HepG2 (cell line): ENCODE results near the gene CCL13. TPM values are rescaled to one million over a fixed set of nuclear protein-coding genes. Genes with fewer than 3 reads are reported as not detected.

ENCODE experiments used
- ATAC-seq: fragments of 200-7000 bp; cut with Tn5 transposase; 3 replicates; pipeline ENCODE4 v1.9.1; 2020; ENCODE audit warnings: mild to moderate bottlenecking, moderate library complexity
- BruUV-seq: library from RNA; stranded (reverse); fragments of 400-500 nt; replicated peaks from 2 replicates; lab custom pipeline; 2021; lab: Mats Ljungman, UMichigan
- CTCF ChIA-PET: fragments of 300-600 bp; formaldehyde crosslinking; extraction: SDS; loops from one replicate; lab custom pipeline; 2021; ENCODE audit warnings: low total read pairs, inconsistent platforms, low intra/inter-chr PET ratio; lab: Yijun Ruan, JAX
- POLR2A ChIA-PET: fragments of 350-600 bp; sonication (Branson Sonifier 250); formaldehyde crosslinking; loops from one replicate; lab custom pipeline; 2020; ENCODE audit warnings: antibody characterized with exemption, inconsistent platforms; lab: Yijun Ruan, JAX
- DNase-seq: peaks from one replicate; pipeline ENCODE4 v3.0.0-alpha.2; 2015; ENCODE audit warnings: low spot score
- FAIRE-seq: peaks from 3 replicates; lab custom pipeline; 2011; peaks lifted over from hg19 to GRCh38; lab: Jason Lieb, UNC
- H2AFZ ChIP-seq: one replicate; pipeline ENCODE4 v1.6.1; 2011; ENCODE audit warnings: low read length, inconsistent platforms
- H3K27ac ChIP-seq: fragments of 300-600 bp; 3 replicates; pipeline ENCODE4 v1.8.0; 2011; ENCODE audit warnings: mixed run types, mild to moderate bottlenecking, mixed read lengths, low read length, inconsistent platforms; ENCODE audit not compliant: insufficient read depth; ENCODE audit errors: extremely low read length
- H3K27me3 ChIP-seq, 2 experiments: fragments of 200-600 bp in 1 of 2; 2 replicates in 1 of 2; 3 replicates in 1 of 2; pipeline versions ENCODE4 v1.6.0 to v1.8.0; 2011; ENCODE audit warnings: low read length in 2 of 2, mild to moderate bottlenecking in 2 of 2, moderate library complexity in 2 of 2, inconsistent platforms in 1 of 2; ENCODE audit not compliant: insufficient read depth in 2 of 2, control insufficient read depth in 1 of 2
- H3K36me3 ChIP-seq, 2 experiments: fragments of 200-600 bp in 1 of 2; replicated peaks in 1 of 2; 2 replicates in 1 of 2; 3 replicates in 1 of 2; pipeline versions ENCODE4 v1.5.1 to v1.8.0; 2011; ENCODE audit warnings: low read length in 2 of 2, inconsistent platforms in 1 of 2; ENCODE audit not compliant: insufficient read depth in 2 of 2, control insufficient read depth in 1 of 2
- H3K4me1 ChIP-seq: 2 replicates; pipeline ENCODE4 v1.5.1; 2012; ENCODE audit warnings: low read length, inconsistent platforms; ENCODE audit not compliant: insufficient read depth
- H3K4me2 ChIP-seq: 2 replicates; pipeline ENCODE4 v1.6.0; 2011; ENCODE audit warnings: low read depth, low read length, inconsistent platforms
- H3K4me3 ChIP-seq, 3 experiments: fragments of 200-600 bp in 1 of 3; sonication (generic), shearing (Covaris generic) in 1 of 3; replicated peaks in 1 of 3; 2 replicates each; pipeline ENCODE4 v1.5.1; 2011 to 2016; ENCODE audit warnings: low read length in 3 of 3, inconsistent platforms in 2 of 3, low read depth in 2 of 3, mild to moderate bottlenecking in 2 of 3, control low read depth in 1 of 3, mixed read lengths in 1 of 3; ENCODE audit not compliant: insufficient read depth in 1 of 3
- H3K79me2 ChIP-seq: one replicate; pipeline ENCODE4 v1.6.1; 2011; ENCODE audit warnings: low read length, inconsistent platforms; ENCODE audit not compliant: insufficient read depth
- H3K9ac ChIP-seq: 2 replicates; pipeline ENCODE4 v1.6.0; 2011; ENCODE audit warnings: mild to moderate bottlenecking, low read depth, low read length, inconsistent platforms; ENCODE audit not compliant: insufficient read depth
- H3K9me3 ChIP-seq: 2 replicates; pipeline ENCODE4 v1.5.1; 2012; ENCODE audit warnings: mild to moderate bottlenecking, low read length
- H4K20me1 ChIP-seq: 2 replicates; pipeline ENCODE4 v1.6.0; 2011; ENCODE audit warnings: inconsistent platforms, mild to moderate bottlenecking, low read length, moderate library complexity; ENCODE audit not compliant: insufficient read depth
- AHR ChIP-seq: IDR thresholded peaks from 2 replicates; pipeline ENCODE4 v1.6.1; 2018; ENCODE audit warnings: missing genetic modification reagents, missing compliant biosample characterization
- ARNT2 ChIP-seq: sonication (generic); formaldehyde crosslinking; IDR thresholded peaks from 2 replicates; pipeline ENCODE4 v1.8.0; 2022; ENCODE audit warnings: mild to moderate bottlenecking, low read depth, missing genetic modification reagents, moderate library complexity
- CEBPG ChIP-seq: IDR thresholded peaks from 2 replicates; pipeline ENCODE4 v1.6.1; 2016
- DRAP1 ChIP-seq: IDR thresholded peaks from 2 replicates; pipeline ENCODE4 v1.6.1; 2016; ENCODE audit warnings: missing genetic modification reagents, missing compliant biosample characterization
- EED ChIP-seq: sonication (generic); formaldehyde crosslinking; IDR thresholded peaks from 2 replicates; pipeline ENCODE4 v1.5.0; 2020; ENCODE audit warnings: mild to moderate bottlenecking, missing genetic modification reagents
- JUND ChIP-seq: sonication (generic); formaldehyde crosslinking; IDR thresholded peaks from 2 replicates; pipeline ENCODE4 v1.8.0; 2022; ENCODE audit warnings: mild to moderate bottlenecking, missing genetic modification reagents
- MAF1 ChIP-seq: sonication (generic); formaldehyde crosslinking; IDR thresholded peaks from 2 replicates; pipeline ENCODE4 v1.5.0; 2020; ENCODE audit warnings: missing genetic modification reagents, borderline replicate concordance
- NFIB ChIP-seq: sonication (generic); formaldehyde crosslinking; IDR thresholded peaks from 2 replicates; pipeline ENCODE4 v1.9.0; 2021; ENCODE audit warnings: missing genetic modification reagents, mild to moderate bottlenecking, borderline replicate concordance
- NFRKB ChIP-seq: fragments of 450-650 bp; IDR thresholded peaks from 2 replicates; pipeline ENCODE4 v1.6.1; 2017
- RARA ChIP-seq: IDR thresholded peaks from 2 replicates; pipeline ENCODE4 v1.6.1; 2016; ENCODE audit warnings: missing genetic modification reagents, missing compliant biosample characterization
- REL ChIP-seq: sonication (generic); formaldehyde crosslinking; conservative IDR thresholded peaks from 2 replicates; pipeline ENCODE4 v1.8.0; 2022; ENCODE audit warnings: mild to moderate bottlenecking, missing genetic modification reagents, moderate library complexity
- RFXAP ChIP-seq: sonication (generic); formaldehyde crosslinking; IDR thresholded peaks from 2 replicates; pipeline ENCODE4 v1.4.0; 2020; ENCODE audit warnings: missing genetic modification reagents, borderline replicate concordance
- SNAPC4 ChIP-seq: sonication (generic); formaldehyde crosslinking; IDR thresholded peaks from 2 replicates; pipeline ENCODE4 v1.4.0; 2020; ENCODE audit warnings: mild to moderate bottlenecking, missing genetic modification reagents
- TCF7L2 ChIP-seq: IDR thresholded peaks from 2 replicates; pipeline ENCODE4 v1.6.1; 2011; ENCODE audit warnings: mild to moderate bottlenecking, low read depth, low read length, moderate library complexity
- ZNF446 ChIP-seq: sonication (generic); formaldehyde crosslinking; IDR thresholded peaks from 2 replicates; pipeline ENCODE4 v1.5.0; 2020; ENCODE audit warnings: mild to moderate bottlenecking, missing genetic modification reagents
- ZNF703 ChIP-seq: sonication (generic); formaldehyde crosslinking; IDR thresholded peaks from 2 replicates; pipeline ENCODE4 v1.5.1; 2020; ENCODE audit warnings: missing genetic modification reagents, mild to moderate bottlenecking, moderate library complexity, borderline replicate concordance
- ZZZ3 ChIP-seq: sonication (generic); formaldehyde crosslinking; IDR thresholded peaks from 2 replicates; pipeline ENCODE4 v1.4.0; 2020; ENCODE audit warnings: missing genetic modification reagents, mild to moderate bottlenecking, borderline replicate concordance
- WGBS: methylation state at CpG from one replicate; pipeline ENCODE4 v1.1.6; 2017; ENCODE audit warnings: low lambda C conversion rate; 5-methylcytosine and 5-hydroxymethylcytosine counted together
- in situ Hi-C: cut with HindIII; loops from 2 replicates; pipeline ENCODE4 v1.10.0; 2017; ENCODE audit warnings: low pct_unique_long_range_greater_than_20kb; ENCODE audit not compliant: extremely low pct_ligation_motif_present
- intact Hi-C: fragments of 100-400 bp; cut with micrococcal nuclease; formaldehyde crosslinking; loops from one replicate; pipeline ENCODE4 v1.10.0; 2022; ENCODE audit not compliant: unreplicated experiment
- polyA plus RNA-seq, 8 experiments: library from polyadenylated mRNA; depleted of rRNA in 3 of 8; stranded (reverse) in 7 of 8; unstranded in 1 of 8; fragments of >200 nt; fragmentation: Illumina TruSeq in 4 of 8; extraction: Trizol in 4 of 8; gene quantifications; 2 replicates each; pipeline versions ENCODE4 v1.2.1 to v1.2.3, GENCODE V29; 2011 to 2016; ENCODE audit warnings: low read depth in 4 of 8, missing spikeins in 1 of 8, mixed read lengths in 1 of 8; ENCODE audit not compliant: insufficient read depth in 1 of 8
- total RNA-seq, 5 experiments: library from RNA; depleted of rRNA; stranded (reverse); fragments of >200 nt; fragmentation: Illumina TruSeq; extraction: Trizol; gene quantifications; 2 replicates each; pipeline ENCODE4 v1.2.3, GENCODE V29; 2016; ENCODE audit warnings: low read depth in 1 of 5

CCL13 gene
- total and polyA plus RNA-seq, 2 of the 13 experiments (the other 11 are each of a cell fraction or from before 2014, with no cell fraction given): not detected

- H3K9me3 ChIP-seq: no peaks in the 10 kb centered on the region
- in situ Hi-C loops (no loop called here), intact Hi-C loops (no loop called here)
- ATAC-seq (no peak), FAIRE-seq (no peak), DNase-seq (no peak)
- TF ChIP-seq JUND (no peak), NFRKB (no peak), DRAP1 (CRISPR knock-in tag) (no peak), ZZZ3 (CRISPR knock-in tag) (no peak), RARA (CRISPR knock-in tag) (no peak), NFIB (CRISPR knock-in tag) (no peak), EED (CRISPR knock-in tag) (no peak), AHR (CRISPR knock-in tag) (no peak), REL (CRISPR knock-in tag) (no peak), TCF7L2 (no peak), RFXAP (no peak)
- ChIA-PET POLR2A (no interaction called here), CTCF (no interaction called here)
- no peaks in the 10 kb centered on the region for H4K20me1 ChIP-seq
- no TSS peak for BruUV-seq
- H2AFZ ChIP-seq: no peak overlapping the region
- no peaks in the 10 kb centered on the region for H3K27me3 ChIP-seq
- no peak overlapping the region for H3K27ac ChIP-seq
- H3K4me1 ChIP-seq: no peaks in the 10 kb centered on the region
- no peaks in the 10 kb centered on the region for H3K36me3 ChIP-seq
- no peak overlapping the region for H3K4me2 ChIP-seq
- H3K9ac ChIP-seq: no peak overlapping the region
- 2% methylated on average over 4 of the region's 4 CpGs for WGBS
- no peak overlapping the region for H3K4me3 ChIP-seq
- no peaks in the 10 kb centered on the region for H3K79me2 ChIP-seq
Measured at GRCh38 chr17:34313164-34313563, 43.1 kb upstream of the CCL13 start.

- BruUV-seq: no TSS peak
- DNase-seq (no peak), ATAC-seq (no peak), FAIRE-seq (no peak)
- no peaks in the 10 kb centered on the region for H3K36me3 ChIP-seq
- no peak overlapping the region for H3K4me2 ChIP-seq
- POLR2A ChIA-PET: no interaction called here
- no peak overlapping the region for H3K27ac ChIP-seq
- in situ Hi-C loops (no loop called here), intact Hi-C loops (no loop called here)
- H3K4me1 ChIP-seq: no peaks in the 10 kb centered on the region
- no peak overlapping the region for H3K4me3 ChIP-seq
- no peaks in the 10 kb centered on the region for H3K27me3 ChIP-seq
- 2% methylated on average over 4 of the region's 4 CpGs for WGBS
- CTCF ChIA-PET: no interaction called here
- H3K79me2 ChIP-seq: no peaks in the 10 kb centered on the region
- H2AFZ ChIP-seq: no peak overlapping the region
- no peaks in the 10 kb centered on the region for H3K9me3 ChIP-seq
- no peak overlapping the region for H3K9ac ChIP-seq
- no peaks in the 10 kb centered on the region for H4K20me1 ChIP-seq
- TF ChIP-seq ZNF703 (CRISPR knock-in tag): no peak
- TF ChIP-seq ZNF446 (CRISPR knock-in tag): no peak
- TF ChIP-seq JUND: no peak
- TF ChIP-seq SNAPC4 (CRISPR knock-in tag): no peak
- TF ChIP-seq CEBPG (CRISPR knock-in tag): no peak
- TF ChIP-seq ARNT2 (CRISPR knock-in tag): no peak
- TF ChIP-seq MAF1 (CRISPR knock-in tag): no peak
Measured at GRCh38 chr17:34314279-34314678, 42.0 kb upstream of the CCL13 start.
